CD4-positive, alpha-beta T cell (primary cell): ENCODE measurements around the gene EHBP1L1. TPM values are rescaled to one million over a fixed set of nuclear protein-coding genes. Genes with fewer than 3 reads are reported as not detected.

ENCODE experiments used
- ATAC-seq: fragments of 200-7000 bp; cut with Tn5 transposase; one replicate; pipeline ENCODE4 v1.10.0; 2022; ENCODE audit warnings: mild to moderate bottlenecking; ENCODE audit not compliant: poor library complexity
- CTCF ChIA-PET: fragments of 350-600 bp; sonication (Branson Sonifier 250); formaldehyde crosslinking; loops from one replicate; lab custom pipeline; 2021; ENCODE audit warnings: antibody characterized with exemption, inconsistent platforms; lab: Charles Lee
- POLR2A ChIA-PET: fragments of 350-600 bp; sonication (Branson Sonifier 250); formaldehyde crosslinking; loops from one replicate; lab custom pipeline; 2021; ENCODE audit warnings: antibody characterized with exemption, inconsistent platforms; lab: Charles Lee
- DNase-seq, 14 experiments: peaks; one replicate each; pipeline ENCODE4 v3.0.0-alpha.2; 2013 to 2020; ENCODE audit warnings: mixed read lengths in 2 of 14
- H3K27ac ChIP-seq, 2 donors: one replicate each; pipeline versions ENCODE4 v1.5.1 to v1.7.0; 2013; ENCODE audit warnings: low read length in 2 of 2, low read depth in 1 of 2, mild to moderate bottlenecking in 1 of 2
- H3K27me3 ChIP-seq, 2 experiments: 1 replicate in 1 of 2; 2 replicates in 1 of 2; pipeline versions ENCODE4 v1.6.1 to v1.7.0; 2013; ENCODE audit warnings: low read length in 2 of 2, control low read depth in 1 of 2, mild to moderate bottlenecking in 1 of 2, moderate library complexity in 1 of 2; ENCODE audit not compliant: insufficient read depth in 2 of 2, control insufficient read depth in 1 of 2
- H3K36me3 ChIP-seq: one replicate; pipeline ENCODE4 v1.6.1; 2013; ENCODE audit warnings: low read length, control low read depth; ENCODE audit not compliant: insufficient read depth
- H3K4me1 ChIP-seq: one replicate; pipeline ENCODE4 v1.6.1; 2013; ENCODE audit warnings: low read length, control low read depth; ENCODE audit not compliant: insufficient read depth
- H3K4me3 ChIP-seq: one replicate; pipeline ENCODE4 v1.5.1; 2013; ENCODE audit warnings: mild to moderate bottlenecking, low read length, moderate library complexity
- H3K9me3 ChIP-seq, 2 experiments: 1 replicate in 1 of 2; 2 replicates in 1 of 2; pipeline versions ENCODE4 v1.6.1 to v1.7.0; 2013; ENCODE audit warnings: low read length in 2 of 2, mild to moderate bottlenecking in 2 of 2, control low read depth in 1 of 2, moderate library complexity in 1 of 2; ENCODE audit not compliant: control insufficient read depth in 1 of 2, insufficient read depth in 1 of 2
- H3K27ac Mint-ChIP-seq: one replicate; pipeline ENCODE4 v1.8.0; 2020; ENCODE audit warnings: mixed read lengths
- H3K27me3 Mint-ChIP-seq: one replicate; pipeline ENCODE4 v1.8.0; 2021; ENCODE audit warnings: mixed read lengths
- H3K36me3 Mint-ChIP-seq: one replicate; pipeline ENCODE4 v1.8.0; 2021; ENCODE audit warnings: low read depth, mixed read lengths
- H3K4me1 Mint-ChIP-seq: one replicate; pipeline ENCODE4 v1.8.0; 2021; ENCODE audit warnings: low read depth, mixed read lengths
- H3K4me3 Mint-ChIP-seq: one replicate; pipeline ENCODE4 v1.8.0; 2020; ENCODE audit warnings: mild to moderate bottlenecking, mixed read lengths
- H3K9me3 Mint-ChIP-seq: one replicate; pipeline ENCODE4 v1.8.0; 2020; ENCODE audit warnings: mixed read lengths
- intact Hi-C, 2 experiments: fragments of 100-400 bp; cut with DNase I in 1 of 2; cut with micrococcal nuclease in 1 of 2; formaldehyde crosslinking; loops; one replicate each; pipeline versions ENCODE4 v1.15.1 to v1.9.0; 2023 to 2025; cut with DNase I, micrococcal nuclease
- total RNA-seq, 174 experiments: library from RNA in 2 of 174; stranded (reverse) in 2 of 174; gene quantifications; one replicate each; pipeline ENCODE4 v1.2.3 and lab custom pipeline; 2021 to 2026
- TF ChIP-seq, protein P1 (sequence below): fragments of 200-600 bp; IDR thresholded peaks from one replicate; pipeline ENCODE4 v1.8.0; 2022; ENCODE audit warnings: antibody characterized with exemption, mild to moderate bottlenecking

Gene EHBP1L1
- total RNA-seq, 2 experiments from 2014 or later, result 82.6 to 88.5 TPM

DNA sequence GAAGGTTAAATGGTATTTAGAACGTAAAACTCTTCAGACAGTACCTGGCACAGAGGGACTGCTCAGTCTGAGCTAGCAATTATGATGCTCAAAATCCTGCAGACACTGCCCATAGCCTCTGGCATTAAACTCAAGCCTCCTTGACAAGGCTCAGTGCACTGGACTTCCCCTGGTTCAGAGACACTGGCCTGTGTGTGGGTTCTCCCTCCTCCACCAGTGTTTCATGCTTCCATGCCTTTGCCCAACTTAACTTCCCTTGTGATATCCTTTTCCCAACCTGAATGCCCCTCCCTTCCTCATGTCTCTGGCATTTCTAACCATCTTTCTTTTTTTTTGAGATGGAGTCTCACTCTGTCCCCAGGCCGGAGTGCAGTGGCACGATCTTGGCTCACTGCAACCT, 26.8 kb upstream of the EHBP1L1 start:
- Mint-ChIP-seq H3K27me3 (no peaks in the 10 kb centered on the region), H3K4me1 (peaks cover 79% of the 10 kb centered on the region), H3K9me3 (no peaks in the 10 kb centered on the region), H3K27ac (peak overlapping the region; percentile 87), H3K36me3 (peaks cover 72% of the 10 kb centered on the region), H3K4me3 (peak overlapping the region; percentile 48)
- peaks cover 29% of the 10 kb centered on the region for H3K36me3 ChIP-seq
- ATAC-seq, result no peak
- H3K9me3 ChIP-seq, result no peaks in the 10 kb centered on the region
- POLR2A ChIA-PET, result interaction anchor here (1.0 kb wide), 1 partner anchor 27 kb away, joined by 4 read pairs; the partner anchor contains the start of gene EHBP1L1
- intact Hi-C loops, result no loop called here
- no peaks in the 10 kb centered on the region for H3K27me3 ChIP-seq
- no peak overlapping the region for H3K4me3 ChIP-seq
- H3K4me1 ChIP-seq, result peaks cover 73% of the 10 kb centered on the region
- peak overlapping the region; percentile 8 to 32 for H3K27ac ChIP-seq
- DNase-seq, result no peak
- TF ChIP-seq, protein P1, sequence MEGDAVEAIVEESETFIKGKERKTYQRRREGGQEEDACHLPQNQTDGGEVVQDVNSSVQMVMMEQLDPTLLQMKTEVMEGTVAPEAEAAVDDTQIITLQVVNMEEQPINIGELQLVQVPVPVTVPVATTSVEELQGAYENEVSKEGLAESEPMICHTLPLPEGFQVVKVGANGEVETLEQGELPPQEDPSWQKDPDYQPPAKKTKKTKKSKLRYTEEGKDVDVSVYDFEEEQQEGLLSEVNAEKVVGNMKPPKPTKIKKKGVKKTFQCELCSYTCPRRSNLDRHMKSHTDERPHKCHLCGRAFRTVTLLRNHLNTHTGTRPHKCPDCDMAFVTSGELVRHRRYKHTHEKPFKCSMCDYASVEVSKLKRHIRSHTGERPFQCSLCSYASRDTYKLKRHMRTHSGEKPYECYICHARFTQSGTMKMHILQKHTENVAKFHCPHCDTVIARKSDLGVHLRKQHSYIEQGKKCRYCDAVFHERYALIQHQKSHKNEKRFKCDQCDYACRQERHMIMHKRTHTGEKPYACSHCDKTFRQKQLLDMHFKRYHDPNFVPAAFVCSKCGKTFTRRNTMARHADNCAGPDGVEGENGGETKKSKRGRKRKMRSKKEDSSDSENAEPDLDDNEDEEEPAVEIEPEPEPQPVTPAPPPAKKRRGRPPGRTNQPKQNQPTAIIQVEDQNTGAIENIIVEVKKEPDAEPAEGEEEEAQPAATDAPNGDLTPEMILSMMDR, result no peak
- CTCF ChIA-PET, result no interaction called here

DNA sequence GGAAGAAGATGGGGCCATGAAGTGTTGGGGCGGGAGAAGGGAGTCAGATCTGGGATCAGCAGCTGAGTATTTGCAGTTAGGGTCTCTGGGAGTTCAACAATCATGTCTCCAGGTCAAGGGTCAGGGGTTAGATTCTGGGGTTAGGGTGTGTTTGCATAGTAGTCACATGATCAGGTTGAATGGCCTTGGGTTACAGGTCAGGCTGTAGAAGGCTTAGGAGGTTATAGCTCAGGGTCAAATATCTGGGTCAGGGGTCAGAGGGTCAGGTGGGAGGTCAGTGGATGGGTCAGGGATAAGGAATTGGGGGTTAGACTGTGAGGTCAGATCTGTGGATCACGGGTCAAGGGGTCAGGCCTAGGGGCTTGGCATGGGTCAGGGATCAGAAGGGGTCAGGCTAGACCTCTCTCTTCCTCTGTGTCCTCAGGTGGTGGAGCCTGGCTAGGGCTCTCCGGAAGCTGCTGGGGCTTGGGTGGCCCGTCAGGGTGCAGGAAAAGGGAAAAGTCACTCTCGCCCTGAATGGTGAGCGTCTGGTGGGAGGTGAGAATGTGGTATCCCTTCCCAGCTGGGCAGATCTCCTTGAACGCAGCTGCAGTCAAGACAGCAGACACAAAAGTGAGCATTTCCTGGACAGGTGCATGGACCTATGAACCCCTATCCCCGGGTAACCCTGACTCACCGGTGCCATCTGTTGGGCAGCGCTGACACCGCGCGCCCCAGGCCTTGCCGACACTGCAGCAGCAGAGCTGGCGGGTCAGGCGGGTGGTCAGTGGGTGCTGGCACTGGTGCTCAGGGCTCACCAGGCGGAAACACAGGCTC, 24.1 kb upstream of the EHBP1L1 start:
- Mint-ChIP-seq H3K9me3 (no peaks in the 10 kb centered on the region), H3K27ac (peak overlapping the region; percentile 82), H3K27me3 (no peaks in the 10 kb centered on the region), H3K4me3 (peak overlapping the region; percentile 71), H3K36me3 (peaks cover 54% of the 10 kb centered on the region), H3K4me1 (peaks cover 83% of the 10 kb centered on the region)
- no peak overlapping the region for H3K4me3 ChIP-seq
- H3K27me3 ChIP-seq, result no peaks in the 10 kb centered on the region
- TF ChIP-seq, protein P1, result peak; percentile 78
- DNase-seq, result peak; percentile 49 to 83 (median 64)
- ATAC-seq, result peak; percentile 37
- H3K4me1 ChIP-seq, result peaks cover 88% of the 10 kb centered on the region
- intact Hi-C loops, result loop anchor here (1.0 to 2.0 kb wide), 3 partner anchors 10 to 17 kb away; no protein-coding TSS in a partner anchor
- ChIA-PET CTCF (interaction anchor here (0.5 to 2.4 kb wide), 10 partner anchors 11 to 127 kb away, joined by 3 to 35 read pairs (median 7); partner anchors contain the start of genes FAM89B and SCYL1), POLR2A (interaction anchor here (0.8 to 4.3 kb wide), 12 partner anchors 10 to 198 kb away, joined by 3 to 41 read pairs (median 5); partner anchors contain the start of genes EHBP1L1, FAM89B, MALAT1 and PCNX3)
- H3K27ac ChIP-seq, result no peak overlapping the region
- H3K36me3 ChIP-seq, result peaks cover 25% of the 10 kb centered on the region
- H3K9me3 ChIP-seq, result no peaks in the 10 kb centered on the region

DNA sequence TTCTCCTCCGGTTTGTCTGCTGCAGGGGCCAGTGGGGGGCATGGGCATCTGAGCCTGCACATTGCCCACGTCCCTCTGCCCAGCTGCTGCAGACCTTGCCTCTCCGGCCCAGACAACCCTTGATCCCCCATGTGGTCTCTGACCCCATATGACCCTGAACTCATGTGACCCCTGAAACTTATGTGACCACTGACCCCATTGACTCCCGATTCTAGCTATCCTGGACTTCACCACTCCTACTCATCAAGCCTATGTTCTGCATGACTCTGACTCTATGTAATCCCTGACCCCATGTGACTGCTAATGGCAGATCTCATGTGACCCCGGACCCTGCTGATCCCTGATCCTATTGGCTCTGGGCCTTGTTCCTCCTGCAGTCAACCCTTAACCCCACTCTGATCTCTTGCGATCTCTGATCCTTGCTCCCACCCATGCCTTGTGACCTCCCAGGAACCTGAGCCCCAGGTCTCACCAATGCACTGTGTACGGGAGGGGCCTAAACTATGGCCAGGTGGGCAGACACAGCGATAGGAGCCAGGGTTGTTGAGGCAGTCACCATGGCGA, 23.4 kb upstream of the EHBP1L1 start:
- H3K4me3 ChIP-seq, result no peak overlapping the region
- Mint-ChIP-seq H3K4me1 (peaks cover 84% of the 10 kb centered on the region), H3K36me3 (peaks cover 57% of the 10 kb centered on the region), H3K27ac (peak overlapping the region; percentile 82), H3K27me3 (no peaks in the 10 kb centered on the region), H3K4me3 (peak overlapping the region; percentile 71), H3K9me3 (no peaks in the 10 kb centered on the region)
- H3K4me1 ChIP-seq, result peaks cover 88% of the 10 kb centered on the region
- TF ChIP-seq, protein P1, result no peak
- no peak for DNase-seq
- ChIA-PET CTCF (interaction anchor here (0.5 to 2.4 kb wide), 10 partner anchors 10 to 128 kb away, joined by 3 to 35 read pairs (median 7); partner anchors contain the start of genes FAM89B and SCYL1), POLR2A (interaction anchor here (0.7 to 4.3 kb wide), 14 partner anchors 11 to 198 kb away, joined by 3 to 41 read pairs (median 4); partner anchors contain the start of genes EHBP1L1, FAM89B, MALAT1 and NEAT1)
- peak overlapping the region in 1 of 2 donors; percentile 72 for H3K27ac ChIP-seq
- no peaks in the 10 kb centered on the region for H3K27me3 ChIP-seq
- H3K36me3 ChIP-seq, result peaks cover 25% of the 10 kb centered on the region
- H3K9me3 ChIP-seq, result no peaks in the 10 kb centered on the region
- no peak for ATAC-seq
- intact Hi-C loops, result loop anchor here (1.0 to 2.0 kb wide), 3 partner anchors 11 to 16 kb away; no protein-coding TSS in a partner anchor
